ENCODE data around the gene GSTO2.

The GSTO2 gene

GRCh38 chr10:104286939-104287338 is 18.0 kb downstream of the GSTO2 start:
- DNase-seq = no peak

DNA sequence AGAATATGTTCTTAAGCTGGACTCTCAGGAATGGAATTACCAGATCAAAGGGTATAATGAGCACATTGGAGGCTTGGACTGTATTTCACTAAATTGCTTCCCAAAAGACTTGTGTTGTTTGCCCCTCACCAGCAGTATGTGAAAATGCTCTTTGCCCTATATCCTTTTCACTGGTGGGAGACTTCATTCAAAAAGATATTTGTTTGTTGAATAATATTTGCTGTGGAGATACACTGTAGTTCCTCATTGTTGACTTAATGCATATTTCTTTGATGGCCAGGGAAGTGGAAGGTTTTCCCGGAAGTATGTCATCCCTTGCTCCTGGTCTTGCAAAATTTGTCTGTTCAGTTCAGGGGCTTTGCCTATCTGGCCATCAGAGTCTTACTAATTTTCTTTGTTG is 19.4 kb downstream of the GSTO2 start:
- DNase-seq = no peak

- peak; percentile 28 for DNase-seq
These were observed 22.5 kb downstream of the GSTO2 start for GRCh38 chr10:104291439-104291951.

- DNase-seq = no peak
These were observed 24.0 kb downstream of the GSTO2 start for GRCh38 chr10:104293011-104293410.

DNA sequence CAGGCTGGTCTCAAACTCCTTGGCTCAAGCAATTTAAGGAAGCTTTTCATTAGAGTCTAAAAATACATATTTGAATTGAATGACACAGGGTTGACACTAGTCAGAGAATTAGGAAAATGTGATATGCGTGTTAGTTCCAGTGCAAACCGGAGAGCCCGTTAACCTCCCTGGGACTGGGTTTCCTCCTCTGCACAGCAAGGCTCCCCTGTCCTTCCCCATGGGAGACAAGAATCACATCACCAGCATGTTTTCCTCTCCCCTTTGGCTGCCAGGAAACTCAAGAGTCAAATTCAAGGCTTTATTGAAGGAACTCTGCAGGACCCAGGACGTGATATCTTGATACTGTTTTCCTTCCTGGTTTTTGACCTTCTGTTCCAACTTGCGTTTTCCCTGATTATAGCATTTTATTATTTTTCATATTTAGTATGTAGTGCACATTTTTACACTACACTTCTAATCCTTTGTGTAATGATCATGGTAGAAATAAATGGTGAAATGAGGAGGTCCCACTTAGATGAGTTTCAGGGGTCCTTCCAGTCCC is 24.9 kb downstream of the GSTO2 start:
- no peak for DNase-seq

DNA sequence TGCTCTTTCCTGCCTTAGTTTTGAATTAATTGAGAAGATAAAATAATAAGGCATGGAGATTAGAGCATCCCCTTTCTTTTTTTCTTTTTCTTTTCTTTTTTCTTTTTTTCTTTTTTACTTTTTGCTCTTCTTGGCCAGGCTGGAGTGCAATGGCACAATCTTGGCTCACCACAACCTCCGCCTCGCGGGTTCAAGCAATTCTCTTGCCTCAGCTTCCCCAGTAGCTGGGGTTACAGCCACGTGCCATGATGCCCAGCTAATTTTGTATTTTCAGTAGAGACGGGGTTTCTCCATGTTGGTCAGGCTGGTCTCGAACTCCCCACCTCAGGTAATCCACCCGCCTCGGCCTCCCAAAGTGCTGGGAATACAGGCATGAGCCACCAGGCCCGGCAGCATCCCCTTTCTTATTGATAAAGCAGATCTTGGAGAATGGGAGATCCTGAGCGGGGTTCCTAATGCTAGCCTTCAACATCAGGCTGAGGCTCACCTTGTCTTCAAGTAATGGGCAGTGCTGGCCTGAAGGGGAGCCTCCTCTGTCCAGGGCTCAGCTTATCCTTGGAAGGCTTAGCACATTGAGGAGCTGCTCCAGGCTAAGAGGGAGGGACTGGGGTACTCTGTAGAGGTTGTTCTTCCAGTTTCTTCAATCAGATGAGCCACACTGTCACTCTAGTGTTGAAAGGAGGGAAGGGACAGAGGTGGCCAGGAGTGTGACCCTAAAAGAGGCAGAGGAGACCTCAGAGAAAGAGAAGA is 27.9 kb downstream of the GSTO2 start:
- no peak for DNase-seq

DNA sequence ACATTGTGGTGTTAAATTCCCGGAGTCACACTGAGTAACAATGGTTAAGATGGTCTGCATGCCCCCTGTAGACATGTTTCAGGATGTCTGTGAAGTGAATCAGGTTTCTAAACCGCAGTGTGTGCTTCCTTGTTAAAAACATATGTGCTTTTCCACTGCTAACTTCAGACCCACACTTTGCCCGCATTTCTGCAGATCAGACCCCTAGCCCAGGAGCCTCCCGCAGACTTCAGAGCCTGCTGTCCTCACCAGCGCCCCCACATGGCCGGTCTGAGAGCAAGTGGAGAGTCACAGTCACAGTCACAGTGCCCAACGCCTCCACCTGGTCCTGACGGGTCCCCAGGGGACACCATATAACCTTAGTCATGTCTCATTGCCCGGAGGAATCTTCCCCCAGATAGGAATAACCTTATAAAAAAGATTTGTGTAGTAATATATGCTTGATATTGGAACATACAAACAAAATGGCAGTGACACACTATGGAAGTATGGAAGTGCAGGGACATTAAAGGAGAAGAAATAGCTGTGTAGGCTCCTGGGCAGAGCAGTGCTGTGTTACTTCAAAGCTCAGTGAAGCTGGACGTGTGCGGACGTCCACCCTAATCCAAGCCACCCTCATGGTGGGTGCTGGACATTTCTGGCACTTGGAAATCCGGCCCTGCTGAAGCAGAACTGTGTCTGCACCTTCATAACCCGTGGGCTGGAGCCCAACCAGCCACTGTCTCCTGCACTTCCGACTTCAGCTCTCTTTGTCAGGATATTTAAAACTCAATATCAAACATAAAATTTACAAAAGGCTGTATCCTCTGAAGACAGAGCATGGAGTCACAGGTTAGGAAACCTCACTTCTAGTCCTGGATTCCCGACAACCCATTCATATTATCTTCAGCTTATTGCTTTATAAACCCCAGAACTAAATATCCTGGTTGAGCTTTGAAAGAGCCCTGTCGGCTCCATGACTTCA is 29.0 kb downstream of the GSTO2 start:
- DNase-seq = no peak

DNA sequence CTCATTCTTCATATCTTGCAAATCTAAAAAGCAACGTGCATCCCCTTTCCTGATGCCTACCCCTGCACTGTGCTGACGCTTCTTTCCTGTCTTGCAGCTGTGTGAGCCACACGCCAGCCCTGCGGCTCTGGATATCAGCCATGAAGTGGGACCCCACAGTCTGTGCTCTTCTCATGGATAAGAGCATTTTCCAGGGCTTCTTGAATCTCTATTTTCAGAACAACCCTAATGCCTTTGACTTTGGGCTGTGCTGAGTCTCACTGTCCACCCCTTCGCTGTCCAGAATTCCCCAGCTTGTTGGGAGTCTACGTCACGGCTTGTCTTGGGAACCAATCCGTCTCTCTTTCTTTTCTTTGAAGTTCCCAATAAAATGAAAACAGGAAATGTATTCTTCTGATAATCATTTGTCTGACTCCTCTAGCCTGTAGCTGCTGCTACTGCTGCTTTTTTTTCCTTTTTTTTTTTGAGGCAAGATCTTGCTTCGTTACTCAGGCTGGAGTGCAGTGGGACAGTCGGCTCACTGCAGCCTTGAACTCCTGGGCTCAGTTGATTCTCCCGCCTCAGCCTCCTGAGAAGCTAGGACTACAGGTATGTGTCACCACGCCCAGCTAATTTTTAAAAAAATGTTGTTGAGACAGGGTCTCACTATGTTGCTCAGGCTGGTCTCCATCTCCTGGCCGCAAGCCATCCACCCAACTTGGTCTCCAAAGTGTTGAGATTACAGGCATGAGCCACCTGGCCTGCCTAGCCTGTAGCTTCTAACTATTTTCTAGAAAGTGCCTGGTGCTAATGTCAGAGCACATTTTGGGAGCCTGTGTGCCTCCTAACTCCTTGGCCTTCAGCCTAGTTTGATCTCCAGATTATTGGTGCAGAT is 30.3 kb downstream of the GSTO2 start:
- no peak for DNase-seq

GRCh38 chr10:104300002-104300735 is 31.2 kb downstream of the GSTO2 start:
- DNase-seq = no peak

DNA sequence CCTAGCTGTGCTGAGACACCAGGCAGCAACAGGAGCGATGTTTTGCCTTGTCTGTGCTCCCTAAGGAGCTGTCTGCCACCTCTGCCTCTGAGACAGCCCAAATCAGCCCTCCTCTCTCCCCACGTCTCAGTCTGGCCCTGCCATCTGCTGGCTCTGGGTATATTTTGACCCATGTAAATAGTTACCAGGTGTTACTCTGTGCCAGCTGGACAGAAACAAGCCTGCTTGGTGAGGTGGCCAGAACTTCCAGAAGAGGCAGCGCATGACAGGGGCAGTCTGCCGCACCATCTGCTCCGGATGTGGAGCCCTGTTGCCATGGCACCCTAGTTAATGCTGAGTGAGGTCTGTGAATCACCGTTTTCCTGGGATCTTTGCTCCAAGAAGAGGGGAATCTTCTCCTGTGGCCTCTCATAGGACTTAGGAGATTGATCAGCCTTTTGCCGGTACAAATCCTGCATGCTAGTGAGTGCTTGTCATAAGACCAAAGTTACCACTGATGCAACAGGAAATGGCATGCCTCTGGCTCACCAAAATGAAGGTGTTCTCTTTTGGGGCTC is 31.8 kb downstream of the GSTO2 start:
- peak; percentile 38 for DNase-seq

- no peak for DNase-seq
These were observed 33.1 kb downstream of the GSTO2 start for GRCh38 chr10:104301907-104302690.

DNA sequence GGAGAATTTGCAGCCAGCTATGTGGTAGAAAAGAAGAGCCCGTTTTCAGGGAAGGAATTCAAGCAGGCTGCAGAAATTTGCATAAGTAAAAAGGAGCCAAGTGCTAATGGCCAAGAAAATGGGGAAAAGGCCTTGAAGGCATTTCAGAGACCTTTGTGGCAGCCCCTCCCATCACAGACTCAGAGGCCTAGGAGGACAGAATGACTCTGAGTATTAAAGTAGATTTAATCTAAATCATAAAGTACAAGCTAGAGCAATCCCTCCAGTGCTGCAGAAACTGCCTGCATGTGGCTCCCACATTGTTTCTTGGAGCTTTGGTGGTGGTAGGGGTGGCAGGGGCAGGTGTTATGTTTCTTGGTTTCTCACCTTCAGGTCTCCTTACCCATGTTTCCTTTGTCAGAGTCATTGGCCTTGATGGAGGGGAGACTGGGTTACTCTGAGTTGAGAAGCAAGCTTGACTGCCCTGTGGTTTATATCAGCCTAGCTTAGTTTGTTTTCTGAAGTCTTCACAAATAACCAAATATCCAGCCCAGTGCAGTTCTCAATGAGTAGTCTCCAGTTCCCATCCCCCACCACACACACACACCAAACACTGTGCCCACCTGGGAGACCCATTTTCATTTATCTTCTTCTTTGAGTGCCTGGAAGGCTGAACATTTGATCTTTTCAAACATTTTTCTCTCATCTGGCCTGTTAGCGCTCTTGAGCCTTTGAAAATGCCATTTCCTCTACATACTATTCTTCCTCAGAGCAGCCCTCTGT is 34.8 kb downstream of the GSTO2 start:
- no peak for DNase-seq

DNA sequence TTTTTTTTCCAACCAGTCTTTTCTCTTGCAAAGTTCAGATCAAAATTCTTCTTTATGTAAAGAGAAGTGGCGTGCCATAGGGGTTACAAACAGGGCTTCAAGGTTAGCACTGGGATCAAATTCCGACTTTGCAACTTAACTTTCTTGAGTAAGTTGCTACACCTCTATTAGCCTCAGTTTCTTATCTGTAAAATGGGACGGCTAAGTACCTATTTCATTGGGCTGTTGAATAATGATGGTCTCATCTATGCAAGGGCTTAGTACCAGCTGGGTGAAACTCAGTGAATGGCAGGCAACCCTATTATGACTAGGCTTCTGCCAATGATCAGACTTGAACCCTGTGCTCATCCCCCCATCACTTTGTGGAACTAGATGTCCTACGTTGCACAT is 35.4 kb downstream of the GSTO2 start:
- DNase-seq = no peak

DNA sequence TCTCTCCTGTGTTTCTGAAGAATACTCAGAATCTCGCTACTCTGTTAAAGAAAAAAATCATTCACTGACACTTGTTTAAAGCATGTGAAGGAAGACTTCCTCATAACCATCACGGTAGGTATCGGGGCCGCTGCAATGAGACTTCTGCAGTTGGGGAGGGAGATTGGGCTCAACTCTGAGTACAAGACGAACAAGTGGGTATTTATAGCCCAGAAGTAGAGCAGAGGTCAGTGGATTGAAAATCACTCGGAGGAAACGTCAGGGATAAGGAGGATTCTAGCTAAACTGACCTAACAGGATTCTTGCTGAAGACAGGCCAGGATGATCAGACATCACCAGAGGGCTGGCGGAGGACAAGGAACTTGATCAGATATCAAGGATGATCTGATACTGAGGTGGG is 35.9 kb downstream of the GSTO2 start:
- DNase-seq = no peak

GRCh38 chr10:104306897-104307296 is 37.9 kb downstream of the GSTO2 start:
- no peak for DNase-seq

DNA sequence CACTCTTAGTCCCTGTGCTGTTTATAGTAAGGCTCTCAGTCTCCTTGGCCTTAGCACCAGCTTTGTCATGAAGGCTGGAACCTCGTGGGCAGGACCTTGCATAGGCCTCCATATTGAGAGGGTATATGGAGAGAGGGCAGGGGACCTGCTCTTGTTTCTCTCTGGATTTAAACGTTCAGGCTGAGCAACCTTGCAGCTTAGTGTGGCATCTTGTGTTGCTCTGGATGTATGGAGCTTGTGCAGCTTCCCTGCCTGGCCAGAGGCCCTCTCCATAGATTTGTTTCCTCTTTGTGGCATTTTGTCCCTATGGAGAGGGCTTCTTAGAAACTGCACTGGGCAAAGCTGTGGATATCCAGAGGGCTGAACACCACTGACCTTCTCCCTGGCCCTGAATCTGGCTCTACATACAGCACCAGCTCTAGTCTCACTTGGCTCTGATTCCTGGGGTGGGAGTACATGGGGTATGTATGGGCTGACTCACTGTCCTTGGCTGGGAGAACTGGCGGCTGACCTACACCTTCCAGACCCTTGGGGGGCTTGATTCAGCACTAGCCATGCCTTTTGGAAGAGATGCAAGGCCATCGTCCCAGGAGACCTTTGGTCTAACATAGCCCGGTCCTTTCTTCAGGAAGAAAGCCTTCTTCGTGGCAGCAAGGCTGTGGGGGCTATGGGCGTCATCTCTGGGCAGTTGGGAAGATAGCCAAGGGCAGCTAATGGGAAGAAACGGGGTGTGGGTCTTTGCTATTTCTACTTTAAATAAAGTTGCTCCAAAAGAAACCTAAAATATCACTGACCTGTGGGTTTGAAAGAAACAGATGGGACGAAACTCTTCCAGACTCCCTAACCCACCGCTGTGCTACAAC is 38.8 kb downstream of the GSTO2 start:
- no peak for DNase-seq

GRCh38 chr10:104308439-104308903 is 39.5 kb downstream of the GSTO2 start:
- DNase-seq = no peak
